GM23338 (cell line): ENCODE results near the gene RPS4Y1. TPM values are rescaled to one million over a fixed set of nuclear protein-coding genes. Genes with fewer than 3 reads are reported as not detected.

Experiments
- ATAC-seq: fragments of 200-7000 bp; cut with Tn5 transposase; 3 replicates; pipeline ENCODE4 v1.9.1; 2020
- DNase-seq: peaks from one replicate; pipeline ENCODE4 v3.0.0-alpha.2; 2015; ENCODE audit warnings: low spot score
- H2AFZ ChIP-seq: fragments of 200-600 bp; sonication (generic); 2 replicates; pipeline ENCODE4 v1.8.0; 2016; ENCODE audit warnings: antibody characterized with exemption, mild to moderate bottlenecking, moderate library complexity
- H3F3A ChIP-seq: fragments of 200-600 bp; sonication (generic); replicated peaks from 2 replicates; pipeline ENCODE4 v1.8.0; 2017; ENCODE audit warnings: antibody characterized with exemption, mixed run types, low read depth
- H3K27ac ChIP-seq: fragments of 200-600 bp; sonication (generic); 2 replicates; pipeline ENCODE4 v1.6.1; 2016; ENCODE audit warnings: low read depth
- H3K27me3 ChIP-seq: fragments of 200-600 bp; sonication (generic); 2 replicates; pipeline ENCODE4 v1.8.0; 2016; ENCODE audit warnings: mild to moderate bottlenecking, mixed run types, moderate library complexity; ENCODE audit not compliant: insufficient read depth
- H3K36me3 ChIP-seq: fragments of 200-600 bp; sonication (generic); 2 replicates; pipeline ENCODE4 v1.8.0; 2016; ENCODE audit warnings: mild to moderate bottlenecking; ENCODE audit not compliant: insufficient read depth
- H3K4me1 ChIP-seq: fragments of 200-600 bp; sonication (generic); 2 replicates; pipeline ENCODE4 v1.8.0; 2016; ENCODE audit warnings: mild to moderate bottlenecking, moderate library complexity; ENCODE audit not compliant: insufficient read depth
- H3K4me2 ChIP-seq: fragments of 200-600 bp; sonication (generic); 2 replicates; pipeline ENCODE4 v1.7.1; 2017; ENCODE audit warnings: mixed run types
- H3K4me3 ChIP-seq: fragments of 200-600 bp; sonication (generic); 2 replicates; pipeline ENCODE4 v1.6.1; 2016; ENCODE audit warnings: mixed run types
- H3K79me2 ChIP-seq: fragments of 200-600 bp; sonication (generic); replicated peaks from 2 replicates; pipeline ENCODE4 v1.8.0; 2017; ENCODE audit warnings: mild to moderate bottlenecking; ENCODE audit not compliant: insufficient read depth
- H3K9me2 ChIP-seq: fragments of 200-600 bp; sonication (generic); 2 replicates; pipeline ENCODE4 v1.8.0; 2017; ENCODE audit not compliant: insufficient read depth
- H4K20me1 ChIP-seq: fragments of 200-600 bp; sonication (generic); replicated peaks from 2 replicates; pipeline ENCODE4 v1.8.0; 2017; ENCODE audit warnings: mild to moderate bottlenecking; ENCODE audit not compliant: insufficient read depth
- H3K27ac Mint-ChIP-seq: 2 replicates; pipeline ENCODE4 v1.8.0; 2020; ENCODE audit warnings: inconsistent platforms, mild to moderate bottlenecking, moderate library complexity, mixed read lengths
- H3K27me3 Mint-ChIP-seq: 3 replicates; pipeline ENCODE4 v1.8.0; 2022; ENCODE audit warnings: low read depth, mild to moderate bottlenecking, moderate library complexity, mixed read lengths, inconsistent platforms; ENCODE audit not compliant: insufficient read depth, poor library complexity
- H3K36me3 Mint-ChIP-seq: 3 replicates; pipeline ENCODE4 v1.8.0; 2021; ENCODE audit warnings: low read depth, mild to moderate bottlenecking, inconsistent platforms, moderate library complexity, mixed read lengths
- H3K4me1 Mint-ChIP-seq: 3 replicates; pipeline ENCODE4 v1.8.0; 2020; ENCODE audit warnings: mild to moderate bottlenecking, inconsistent platforms, mixed read lengths
- H3K4me3 Mint-ChIP-seq: 3 replicates; pipeline ENCODE4 v1.8.0; 2021; ENCODE audit warnings: moderate library complexity, mild to moderate bottlenecking, inconsistent platforms, mixed read lengths
- H3K9me3 Mint-ChIP-seq: 3 replicates; pipeline ENCODE4 v1.8.0; 2020; ENCODE audit warnings: moderate library complexity, mild to moderate bottlenecking, inconsistent platforms, mixed read lengths
- CREB1 ChIP-seq: fragments of 250-450 bp; sonication (Bioruptor Pico); IDR thresholded peaks from 2 replicates; pipeline ENCODE4 v1.5.0; 2020; ENCODE audit warnings: low read depth, mild to moderate bottlenecking, moderate library complexity
- EZH2 ChIP-seq: fragments of 200-600 bp; sonication (generic); IDR thresholded peaks from one replicate; pipeline ENCODE4 v1.8.0; 2017; ENCODE audit warnings: antibody characterized with exemption, mild to moderate bottlenecking, low read depth; ENCODE audit not compliant: unreplicated experiment
- EZH2phosphoT487 ChIP-seq: fragments of 200-600 bp; sonication (generic); IDR thresholded peaks from one replicate; pipeline ENCODE4 v1.8.1; 2018; ENCODE audit warnings: antibody characterized with exemption; ENCODE audit not compliant: unreplicated experiment
- JUNB ChIP-seq: IDR thresholded peaks from one replicate; pipeline ENCODE4 v1.6.1; 2016; ENCODE audit warnings: antibody characterized with exemption; ENCODE audit not compliant: unreplicated experiment
- NANOG ChIP-seq: IDR thresholded peaks from 2 replicates; pipeline ENCODE4 v1.6.1; 2016; ENCODE audit warnings: antibody characterized with exemption, borderline replicate concordance
- POLR2AphosphoS5 ChIP-seq: IDR thresholded peaks from 2 replicates; pipeline ENCODE4 v1.6.1; 2016; ENCODE audit warnings: antibody characterized with exemption, low read depth
- STAT1 ChIP-seq: IDR thresholded peaks from one replicate; pipeline ENCODE4 v1.6.1; 2016; ENCODE audit warnings: antibody characterized with exemption; ENCODE audit not compliant: unreplicated experiment
- ZNF114 ChIP-seq: fragments of 250-450 bp; sonication (Bioruptor Pico); IDR thresholded peaks from 2 replicates; pipeline ENCODE4 v1.5.0; 2020; ENCODE audit warnings: mild to moderate bottlenecking, moderate library complexity
- ZNF331 ChIP-seq: fragments of 250-450 bp; sonication (Bioruptor Pico); IDR thresholded peaks from 2 replicates; pipeline ENCODE4 v1.5.0; 2020; ENCODE audit warnings: low read depth, mild to moderate bottlenecking, moderate library complexity
- polyA plus RNA-seq: library from polyadenylated mRNA; unstranded; fragments of >200 nt; fragmentation: Nextera tagmentation; extraction: Ambion mirVana; gene quantifications from 2 replicates; pipeline ENCODE4 v1.2.1, GENCODE V29; 2016
- total RNA-seq: library from RNA; depleted of rRNA; stranded (reverse); fragments of >200 nt; shearing (Covaris generic); gene quantifications from 2 replicates; pipeline ENCODE4 v1.2.3, GENCODE V29; 2014
- TF ChIP-seq, protein P1 (sequence below): IDR thresholded peaks from 2 replicates; pipeline ENCODE4 v1.6.1; 2016; ENCODE audit warnings: antibody characterized with exemption
- TF ChIP-seq, protein P2 (sequence below): IDR thresholded peaks from one replicate; pipeline ENCODE4 v1.6.1; 2018; ENCODE audit warnings: antibody characterized with exemption; ENCODE audit not compliant: unreplicated experiment
- TF ChIP-seq, protein P3 (sequence below), 2 experiments: fragments of 200-600 bp in 1 of 2; sonication (generic) in 1 of 2; conservative IDR thresholded peaks; 2 replicates each; pipeline versions ENCODE4 v1.5.1 to v1.6.1; 2016 to 2017; ENCODE audit warnings: antibody characterized with exemption in 2 of 2, low read depth in 2 of 2, mild to moderate bottlenecking in 2 of 2, moderate library complexity in 1 of 2
- TF ChIP-seq, protein P4 (sequence below): fragments of 250-450 bp; sonication (Bioruptor Pico); IDR thresholded peaks from 2 replicates; pipeline ENCODE4 v1.5.0; 2020; ENCODE audit warnings: mild to moderate bottlenecking, moderate library complexity

RPS4Y1 gene
- total and polyA plus RNA-seq, 2 experiments from 2014 or later: 216 to 294 TPM

DNA sequence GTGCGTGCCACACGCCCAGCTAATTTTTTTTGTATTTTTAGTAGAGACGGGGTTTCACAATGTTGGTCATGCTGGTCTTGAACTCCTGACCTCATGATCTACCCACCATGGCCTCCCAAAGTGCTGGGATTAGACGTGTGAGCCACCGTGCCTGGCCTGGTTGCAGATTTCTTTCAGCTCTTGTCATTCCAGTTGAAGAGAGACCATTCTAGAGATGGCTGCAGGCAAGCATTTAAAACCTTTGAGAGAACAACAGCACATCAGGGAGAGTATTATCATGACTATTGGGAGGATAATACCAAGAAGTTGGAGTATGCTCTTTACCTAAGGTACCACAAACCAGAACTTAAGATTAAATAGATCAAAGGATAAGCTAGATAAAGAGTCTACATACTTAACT, 12.9 kb upstream of the RPS4Y1 start (continued):
- TF ChIP-seq CREB1 (CRISPR knock-in tag): no peak
- no peak for TF ChIP-seq ZNF331

DNA sequence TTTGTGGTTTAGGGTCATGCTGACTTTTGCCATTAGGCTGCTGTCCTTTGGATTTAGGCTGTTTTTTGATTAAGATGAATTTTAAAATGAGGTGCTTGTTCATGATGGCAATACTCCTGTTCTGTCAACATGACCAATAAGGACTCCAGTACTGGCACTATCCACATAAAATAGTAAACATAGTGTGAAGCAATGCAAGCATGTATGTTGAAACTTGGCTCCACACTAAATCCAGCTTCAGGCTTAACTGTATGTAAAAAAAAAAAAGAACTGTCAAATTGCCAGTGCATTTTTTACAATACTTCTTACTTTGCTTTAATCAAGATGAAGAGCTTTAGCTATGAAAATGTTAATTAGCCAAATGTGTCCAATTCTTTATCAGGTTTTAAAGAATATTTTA, 6.2 kb upstream of the RPS4Y1 start:
- Mint-ChIP-seq H3K9me3 (no peaks in the 10 kb centered on the region), H3K27ac (no peak overlapping the region), H3K4me1 (peaks cover 13% of the 10 kb centered on the region), H3K27me3 (peaks cover 2% of the 10 kb centered on the region), H3K36me3 (no peaks in the 10 kb centered on the region), H3K4me3 (no peak overlapping the region)
- ATAC-seq: no peak
- H3K9me2 ChIP-seq: no peaks in the 10 kb centered on the region
- H3K79me2 ChIP-seq: no peaks in the 10 kb centered on the region
- no peak overlapping the region for H3K27ac ChIP-seq
- no peaks in the 10 kb centered on the region for H3K27me3 ChIP-seq
- DNase-seq: no peak
- no peak overlapping the region for H3K4me3 ChIP-seq
- H3K36me3 ChIP-seq: no peaks in the 10 kb centered on the region
- no peak for TF ChIP-seq STAT1
- TF ChIP-seq CREB1 (CRISPR knock-in tag): no peak
- TF ChIP-seq, protein P1, sequence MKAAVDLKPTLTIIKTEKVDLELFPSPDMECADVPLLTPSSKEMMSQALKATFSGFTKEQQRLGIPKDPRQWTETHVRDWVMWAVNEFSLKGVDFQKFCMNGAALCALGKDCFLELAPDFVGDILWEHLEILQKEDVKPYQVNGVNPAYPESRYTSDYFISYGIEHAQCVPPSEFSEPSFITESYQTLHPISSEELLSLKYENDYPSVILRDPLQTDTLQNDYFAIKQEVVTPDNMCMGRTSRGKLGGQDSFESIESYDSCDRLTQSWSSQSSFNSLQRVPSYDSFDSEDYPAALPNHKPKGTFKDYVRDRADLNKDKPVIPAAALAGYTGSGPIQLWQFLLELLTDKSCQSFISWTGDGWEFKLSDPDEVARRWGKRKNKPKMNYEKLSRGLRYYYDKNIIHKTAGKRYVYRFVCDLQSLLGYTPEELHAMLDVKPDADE: no peak
- TF ChIP-seq JUNB: no peak
- TF ChIP-seq, protein P2, sequence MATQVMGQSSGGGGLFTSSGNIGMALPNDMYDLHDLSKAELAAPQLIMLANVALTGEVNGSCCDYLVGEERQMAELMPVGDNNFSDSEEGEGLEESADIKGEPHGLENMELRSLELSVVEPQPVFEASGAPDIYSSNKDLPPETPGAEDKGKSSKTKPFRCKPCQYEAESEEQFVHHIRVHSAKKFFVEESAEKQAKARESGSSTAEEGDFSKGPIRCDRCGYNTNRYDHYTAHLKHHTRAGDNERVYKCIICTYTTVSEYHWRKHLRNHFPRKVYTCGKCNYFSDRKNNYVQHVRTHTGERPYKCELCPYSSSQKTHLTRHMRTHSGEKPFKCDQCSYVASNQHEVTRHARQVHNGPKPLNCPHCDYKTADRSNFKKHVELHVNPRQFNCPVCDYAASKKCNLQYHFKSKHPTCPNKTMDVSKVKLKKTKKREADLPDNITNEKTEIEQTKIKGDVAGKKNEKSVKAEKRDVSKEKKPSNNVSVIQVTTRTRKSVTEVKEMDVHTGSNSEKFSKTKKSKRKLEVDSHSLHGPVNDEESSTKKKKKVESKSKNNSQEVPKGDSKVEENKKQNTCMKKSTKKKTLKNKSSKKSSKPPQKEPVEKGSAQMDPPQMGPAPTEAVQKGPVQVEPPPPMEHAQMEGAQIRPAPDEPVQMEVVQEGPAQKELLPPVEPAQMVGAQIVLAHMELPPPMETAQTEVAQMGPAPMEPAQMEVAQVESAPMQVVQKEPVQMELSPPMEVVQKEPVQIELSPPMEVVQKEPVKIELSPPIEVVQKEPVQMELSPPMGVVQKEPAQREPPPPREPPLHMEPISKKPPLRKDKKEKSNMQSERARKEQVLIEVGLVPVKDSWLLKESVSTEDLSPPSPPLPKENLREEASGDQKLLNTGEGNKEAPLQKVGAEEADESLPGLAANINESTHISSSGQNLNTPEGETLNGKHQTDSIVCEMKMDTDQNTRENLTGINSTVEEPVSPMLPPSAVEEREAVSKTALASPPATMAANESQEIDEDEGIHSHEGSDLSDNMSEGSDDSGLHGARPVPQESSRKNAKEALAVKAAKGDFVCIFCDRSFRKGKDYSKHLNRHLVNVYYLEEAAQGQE: no peak
- TF ChIP-seq ZNF114 (CRISPR knock-in tag): no peak
- no peak for TF ChIP-seq EZH2phosphoT487
- TF ChIP-seq NANOG: no peak
- TF ChIP-seq, protein P3, sequence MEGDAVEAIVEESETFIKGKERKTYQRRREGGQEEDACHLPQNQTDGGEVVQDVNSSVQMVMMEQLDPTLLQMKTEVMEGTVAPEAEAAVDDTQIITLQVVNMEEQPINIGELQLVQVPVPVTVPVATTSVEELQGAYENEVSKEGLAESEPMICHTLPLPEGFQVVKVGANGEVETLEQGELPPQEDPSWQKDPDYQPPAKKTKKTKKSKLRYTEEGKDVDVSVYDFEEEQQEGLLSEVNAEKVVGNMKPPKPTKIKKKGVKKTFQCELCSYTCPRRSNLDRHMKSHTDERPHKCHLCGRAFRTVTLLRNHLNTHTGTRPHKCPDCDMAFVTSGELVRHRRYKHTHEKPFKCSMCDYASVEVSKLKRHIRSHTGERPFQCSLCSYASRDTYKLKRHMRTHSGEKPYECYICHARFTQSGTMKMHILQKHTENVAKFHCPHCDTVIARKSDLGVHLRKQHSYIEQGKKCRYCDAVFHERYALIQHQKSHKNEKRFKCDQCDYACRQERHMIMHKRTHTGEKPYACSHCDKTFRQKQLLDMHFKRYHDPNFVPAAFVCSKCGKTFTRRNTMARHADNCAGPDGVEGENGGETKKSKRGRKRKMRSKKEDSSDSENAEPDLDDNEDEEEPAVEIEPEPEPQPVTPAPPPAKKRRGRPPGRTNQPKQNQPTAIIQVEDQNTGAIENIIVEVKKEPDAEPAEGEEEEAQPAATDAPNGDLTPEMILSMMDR (conservative IDR thresholded peaks at IDR 0.05; ENCODE audit: low read depth in 2 of 2): no peak
- no peak for TF ChIP-seq POLR2AphosphoS5
- no peak for TF ChIP-seq EZH2
- TF ChIP-seq, protein P4, sequence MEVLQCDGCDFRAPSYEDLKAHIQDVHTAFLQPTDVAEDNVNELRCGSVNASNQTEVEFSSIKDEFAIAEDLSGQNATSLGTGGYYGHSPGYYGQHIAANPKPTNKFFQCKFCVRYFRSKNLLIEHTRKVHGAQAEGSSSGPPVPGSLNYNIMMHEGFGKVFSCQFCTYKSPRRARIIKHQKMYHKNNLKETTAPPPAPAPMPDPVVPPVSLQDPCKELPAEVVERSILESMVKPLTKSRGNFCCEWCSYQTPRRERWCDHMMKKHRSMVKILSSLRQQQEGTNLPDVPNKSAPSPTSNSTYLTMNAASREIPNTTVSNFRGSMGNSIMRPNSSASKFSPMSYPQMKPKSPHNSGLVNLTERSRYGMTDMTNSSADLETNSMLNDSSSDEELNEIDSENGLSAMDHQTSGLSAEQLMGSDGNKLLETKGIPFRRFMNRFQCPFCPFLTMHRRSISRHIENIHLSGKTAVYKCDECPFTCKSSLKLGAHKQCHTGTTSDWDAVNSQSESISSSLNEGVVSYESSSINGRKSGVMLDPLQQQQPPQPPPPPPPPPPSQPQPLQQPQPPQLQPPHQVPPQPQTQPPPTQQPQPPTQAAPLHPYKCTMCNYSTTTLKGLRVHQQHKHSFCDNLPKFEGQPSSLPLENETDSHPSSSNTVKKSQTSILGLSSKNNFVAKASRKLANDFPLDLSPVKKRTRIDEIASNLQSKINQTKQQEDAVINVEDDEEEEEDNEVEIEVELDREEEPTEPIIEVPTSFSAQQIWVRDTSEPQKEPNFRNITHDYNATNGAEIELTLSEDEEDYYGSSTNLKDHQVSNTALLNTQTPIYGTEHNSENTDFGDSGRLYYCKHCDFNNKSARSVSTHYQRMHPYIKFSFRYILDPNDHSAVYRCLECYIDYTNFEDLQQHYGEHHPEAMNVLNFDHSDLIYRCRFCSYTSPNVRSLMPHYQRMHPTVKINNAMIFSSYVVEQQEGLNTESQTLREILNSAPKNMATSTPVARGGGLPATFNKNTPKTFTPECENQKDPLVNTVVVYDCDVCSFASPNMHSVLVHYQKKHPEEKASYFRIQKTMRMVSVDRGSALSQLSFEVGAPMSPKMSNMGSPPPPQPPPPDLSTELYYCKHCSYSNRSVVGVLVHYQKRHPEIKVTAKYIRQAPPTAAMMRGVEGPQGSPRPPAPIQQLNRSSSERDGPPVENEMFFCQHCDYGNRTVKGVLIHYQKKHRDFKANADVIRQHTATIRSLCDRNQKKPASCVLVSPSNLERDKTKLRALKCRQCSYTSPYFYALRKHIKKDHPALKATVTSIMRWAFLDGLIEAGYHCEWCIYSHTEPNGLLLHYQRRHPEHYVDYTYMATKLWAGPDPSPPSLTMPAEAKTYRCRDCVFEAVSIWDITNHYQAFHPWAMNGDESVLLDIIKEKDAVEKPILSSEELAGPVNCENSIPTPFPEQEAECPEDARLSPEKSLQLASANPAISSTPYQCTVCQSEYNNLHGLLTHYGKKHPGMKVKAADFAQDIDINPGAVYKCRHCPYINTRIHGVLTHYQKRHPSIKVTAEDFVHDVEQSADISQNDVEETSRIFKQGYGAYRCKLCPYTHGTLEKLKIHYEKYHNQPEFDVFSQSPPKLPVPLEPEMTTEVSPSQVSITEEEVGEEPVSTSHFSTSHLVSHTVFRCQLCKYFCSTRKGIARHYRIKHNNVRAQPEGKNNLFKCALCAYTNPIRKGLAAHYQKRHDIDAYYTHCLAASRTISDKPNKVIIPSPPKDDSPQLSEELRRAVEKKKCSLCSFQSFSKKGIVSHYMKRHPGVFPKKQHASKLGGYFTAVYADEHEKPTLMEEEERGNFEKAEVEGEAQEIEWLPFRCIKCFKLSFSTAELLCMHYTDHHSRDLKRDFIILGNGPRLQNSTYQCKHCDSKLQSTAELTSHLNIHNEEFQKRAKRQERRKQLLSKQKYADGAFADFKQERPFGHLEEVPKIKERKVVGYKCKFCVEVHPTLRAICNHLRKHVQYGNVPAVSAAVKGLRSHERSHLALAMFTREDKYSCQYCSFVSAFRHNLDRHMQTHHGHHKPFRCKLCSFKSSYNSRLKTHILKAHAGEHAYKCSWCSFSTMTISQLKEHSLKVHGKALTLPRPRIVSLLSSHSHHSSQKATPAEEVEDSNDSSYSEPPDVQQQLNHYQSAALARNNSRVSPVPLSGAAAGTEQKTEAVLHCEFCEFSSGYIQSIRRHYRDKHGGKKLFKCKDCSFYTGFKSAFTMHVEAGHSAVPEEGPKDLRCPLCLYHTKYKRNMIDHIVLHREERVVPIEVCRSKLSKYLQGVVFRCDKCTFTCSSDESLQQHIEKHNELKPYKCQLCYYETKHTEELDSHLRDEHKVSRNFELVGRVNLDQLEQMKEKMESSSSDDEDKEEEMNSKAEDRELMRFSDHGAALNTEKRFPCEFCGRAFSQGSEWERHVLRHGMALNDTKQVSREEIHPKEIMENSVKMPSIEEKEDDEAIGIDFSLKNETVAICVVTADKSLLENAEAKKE: no peak
- no peak overlapping the region for H3K4me2 ChIP-seq
- H4K20me1 ChIP-seq: no peaks in the 10 kb centered on the region
- no peaks in the 10 kb centered on the region for H3F3A ChIP-seq
- peaks cover 16% of the 10 kb centered on the region; the same call in 1 of the 2 replicates for H3K4me1 ChIP-seq
- no peak overlapping the region for H2AFZ ChIP-seq
